Thoracic aorta (tissue), 2 donors: Measurements from ENCODE around the gene TOM1L1. TPM values are rescaled to one million over a fixed set of nuclear protein-coding genes. Genes with fewer than 3 reads are reported as not detected.

Source experiments
- ATAC-seq: fragments of 150-250 bp; one replicate; pipeline ENCODE4 v1.8.0; 2017; ENCODE audit warnings: low read depth; ENCODE audit not compliant: insufficient number of reproducible peaks, low FRiP score
- DNase-seq: peaks from one replicate; pipeline ENCODE4 v3.0.0-alpha.2; 2020; ENCODE audit warnings: low spot score
- H3K27ac ChIP-seq, 2 donors: fragments of 200-600 bp; sonication (generic); 1 replicate in 1 of 2; 2 replicates in 1 of 2; pipeline ENCODE4 v1.5.1; 2016; ENCODE audit warnings: mild to moderate bottlenecking in 2 of 2, moderate library complexity in 2 of 2
- H3K27me3 ChIP-seq: fragments of 200-600 bp; sonication (generic); replicated peaks from 2 replicates; pipeline ENCODE4 v1.6.0; 2016; ENCODE audit warnings: mild to moderate bottlenecking; ENCODE audit not compliant: insufficient read depth
- H3K36me3 ChIP-seq: fragments of 200-600 bp; sonication (generic); one replicate; pipeline ENCODE4 v1.5.1; 2016
- H3K4me1 ChIP-seq, 2 donors: fragments of 200-600 bp; sonication (generic); 1 replicate in 1 of 2; 2 replicates in 1 of 2; pipeline versions ENCODE4 v1.5.1 to v1.6.0; 2016; ENCODE audit warnings: low read depth in 2 of 2, mild to moderate bottlenecking in 1 of 2; ENCODE audit not compliant: control insufficient read depth in 1 of 2
- H3K4me3 ChIP-seq: fragments of 200-600 bp; sonication (generic); 2 replicates; pipeline ENCODE4 v1.5.1; 2016; ENCODE audit warnings: mild to moderate bottlenecking
- H3K9me3 ChIP-seq: fragments of 200-600 bp; sonication (generic); 2 replicates; pipeline ENCODE4 v1.5.1; 2016
- total RNA-seq, 2 donors: library from RNA; depleted of rRNA; stranded (reverse); fragments of >200 nt; gene quantifications; one replicate each; pipeline versions ENCODE4 v1.1.0 to v1.2.3, GENCODE V29; 2016
- TF ChIP-seq, protein P1 (sequence below): fragments of 200-600 bp; sonication (generic); IDR thresholded peaks from one replicate; pipeline ENCODE4 v1.5.1; 2019; ENCODE audit warnings: antibody characterized with exemption

Gene TOM1L1
- total RNA-seq, 2 donors from 2014 or later, result 42.9 to 62.3 TPM

DNA sequence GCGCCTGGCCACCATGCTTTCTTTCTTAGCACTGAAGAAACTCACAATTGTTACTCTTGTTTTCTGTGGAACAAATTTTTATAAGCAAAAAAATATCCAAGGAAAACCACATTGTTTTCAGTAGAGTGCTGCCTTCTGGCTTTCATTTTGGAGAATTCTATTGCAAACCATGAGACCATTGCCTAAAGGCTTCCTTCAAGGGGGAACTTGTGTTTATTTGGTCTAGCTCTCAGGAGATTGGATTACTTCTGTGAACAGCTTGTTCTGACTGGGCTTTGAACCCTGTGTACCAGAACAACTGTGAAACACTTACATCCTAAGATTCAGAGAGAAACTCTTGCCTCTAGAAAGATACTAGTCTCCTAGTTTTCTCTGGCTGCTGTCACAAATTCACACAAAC is 32.1 kb downstream of the TOM1L1 start:
- H3K9me3 ChIP-seq, result no peaks in the 10 kb centered on the region
- H3K36me3 ChIP-seq, result peaks cover 38% of the 10 kb centered on the region
- H3K27ac ChIP-seq, result no peak overlapping the region
- H3K4me1 ChIP-seq, result no peaks in the 10 kb centered on the region
- DNase-seq (no peak), ATAC-seq (no peak)
- H3K27me3 ChIP-seq, result no peaks in the 10 kb centered on the region
- no peak overlapping the region for H3K4me3 ChIP-seq
- TF ChIP-seq, protein P1, sequence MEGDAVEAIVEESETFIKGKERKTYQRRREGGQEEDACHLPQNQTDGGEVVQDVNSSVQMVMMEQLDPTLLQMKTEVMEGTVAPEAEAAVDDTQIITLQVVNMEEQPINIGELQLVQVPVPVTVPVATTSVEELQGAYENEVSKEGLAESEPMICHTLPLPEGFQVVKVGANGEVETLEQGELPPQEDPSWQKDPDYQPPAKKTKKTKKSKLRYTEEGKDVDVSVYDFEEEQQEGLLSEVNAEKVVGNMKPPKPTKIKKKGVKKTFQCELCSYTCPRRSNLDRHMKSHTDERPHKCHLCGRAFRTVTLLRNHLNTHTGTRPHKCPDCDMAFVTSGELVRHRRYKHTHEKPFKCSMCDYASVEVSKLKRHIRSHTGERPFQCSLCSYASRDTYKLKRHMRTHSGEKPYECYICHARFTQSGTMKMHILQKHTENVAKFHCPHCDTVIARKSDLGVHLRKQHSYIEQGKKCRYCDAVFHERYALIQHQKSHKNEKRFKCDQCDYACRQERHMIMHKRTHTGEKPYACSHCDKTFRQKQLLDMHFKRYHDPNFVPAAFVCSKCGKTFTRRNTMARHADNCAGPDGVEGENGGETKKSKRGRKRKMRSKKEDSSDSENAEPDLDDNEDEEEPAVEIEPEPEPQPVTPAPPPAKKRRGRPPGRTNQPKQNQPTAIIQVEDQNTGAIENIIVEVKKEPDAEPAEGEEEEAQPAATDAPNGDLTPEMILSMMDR, result no peak

DNA sequence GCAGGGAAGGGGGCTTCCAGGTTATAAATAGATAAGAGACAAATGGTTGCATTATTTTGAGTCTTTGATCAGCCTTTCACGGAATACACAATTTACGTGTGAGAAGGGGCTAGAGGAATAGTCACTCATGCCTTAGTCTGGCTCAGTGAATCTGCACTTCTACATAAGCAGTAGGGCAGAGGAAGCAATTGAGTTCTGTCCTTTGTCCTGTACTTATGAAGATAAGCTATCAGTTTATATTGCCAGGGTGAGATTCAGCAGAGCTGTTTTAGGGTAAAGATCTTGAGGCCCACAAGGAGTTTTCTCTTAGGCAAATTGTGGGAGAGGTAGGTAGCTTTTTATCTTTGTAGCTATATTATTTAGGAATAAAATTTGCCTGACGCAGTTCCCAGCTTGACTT is 33.3 kb downstream of the TOM1L1 start:
- peaks cover 42% of the 10 kb centered on the region for H3K36me3 ChIP-seq
- ATAC-seq, result no peak
- TF ChIP-seq, protein P1, result no peak

DNA sequence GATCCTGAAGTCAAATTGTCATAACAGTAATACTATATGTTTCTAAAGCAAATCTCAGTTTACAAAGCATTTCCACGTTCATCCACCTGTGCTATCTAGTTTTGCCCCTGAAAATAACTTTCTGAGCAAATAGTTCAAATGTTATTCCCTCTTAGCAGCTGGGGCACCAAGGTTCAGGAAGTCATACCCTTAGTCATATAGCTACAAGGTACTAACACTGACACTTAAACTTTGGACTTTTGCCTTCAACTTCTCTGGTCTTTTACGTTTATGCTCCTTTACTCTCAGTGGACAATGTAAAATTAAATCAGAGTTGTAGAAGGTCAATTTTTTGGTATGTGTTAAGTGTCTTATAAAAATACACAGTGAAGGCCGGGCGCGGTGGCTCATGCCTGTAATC is 34.8 kb downstream of the TOM1L1 start:
- Histone ChIP-seq H3K27me3 (no peaks in the 10 kb centered on the region), H3K4me3 (no peak overlapping the region), H3K4me1 (no peaks in the 10 kb centered on the region), H3K27ac (no peak overlapping the region), H3K36me3 (peaks cover 51% of the 10 kb centered on the region), H3K9me3 (no peaks in the 10 kb centered on the region)
- TF ChIP-seq, protein P1, result no peak
- no peak for DNase-seq
- no peak for ATAC-seq

More for the DNA sequence above, 33.3 kb downstream of the TOM1L1 start:
- Histone ChIP-seq H3K4me3 (no peak overlapping the region), H3K9me3 (no peaks in the 10 kb centered on the region), H3K27ac (no peak overlapping the region), H3K4me1 (no peaks in the 10 kb centered on the region), H3K27me3 (no peaks in the 10 kb centered on the region)
- DNase-seq, result no peak

DNA sequence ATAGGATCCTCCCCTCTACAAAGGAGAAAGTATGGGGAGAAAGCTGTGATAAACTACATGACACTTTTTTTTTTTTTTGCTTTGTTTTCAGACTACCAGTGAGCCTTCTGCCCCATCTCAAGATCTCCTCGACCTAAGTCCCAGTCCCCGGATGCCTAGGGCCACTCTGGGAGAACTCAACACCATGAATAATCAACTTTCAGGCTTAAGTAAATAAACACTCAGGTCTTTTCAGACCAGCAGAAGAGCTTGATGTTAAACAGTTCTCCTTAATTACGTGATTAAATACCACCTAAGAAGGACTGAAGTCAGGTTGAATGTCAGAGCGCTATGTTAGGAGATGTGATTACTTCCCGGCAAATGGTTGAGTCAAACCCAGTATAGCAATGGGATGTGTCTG is 36.4 kb downstream of the TOM1L1 start:
- Histone ChIP-seq H3K36me3 (peaks cover 47% of the 10 kb centered on the region), H3K27me3 (no peaks in the 10 kb centered on the region), H3K9me3 (no peaks in the 10 kb centered on the region), H3K4me3 (no peak overlapping the region), H3K27ac (no peak overlapping the region), H3K4me1 (no peaks in the 10 kb centered on the region)
- no peak for DNase-seq
- no peak for ATAC-seq
- TF ChIP-seq, protein P1, result no peak

DNA sequence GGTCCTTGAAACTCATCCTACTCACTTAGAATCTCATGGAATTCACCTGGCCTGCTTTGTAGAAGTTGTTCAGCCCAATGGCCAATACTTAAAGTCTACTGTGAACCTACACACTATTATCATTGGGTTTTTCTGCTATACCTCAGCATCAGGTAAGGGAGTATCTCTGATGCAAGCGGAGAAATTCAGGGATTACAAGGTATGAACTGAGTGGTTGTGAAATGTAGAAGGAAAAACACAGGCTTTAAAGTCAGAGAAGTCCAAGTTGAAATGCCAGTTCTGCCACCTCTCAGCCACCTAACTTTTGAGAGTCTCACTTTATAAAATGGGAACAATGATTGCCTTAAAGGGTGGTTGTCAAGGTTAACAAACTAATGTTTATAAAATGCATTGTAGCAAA is 36.8 kb downstream of the TOM1L1 start:
- no peak for DNase-seq
- Histone ChIP-seq H3K4me3 (no peak overlapping the region), H3K36me3 (peaks cover 47% of the 10 kb centered on the region), H3K4me1 (no peaks in the 10 kb centered on the region), H3K9me3 (no peaks in the 10 kb centered on the region), H3K27ac (no peak overlapping the region), H3K27me3 (no peaks in the 10 kb centered on the region)
- TF ChIP-seq, protein P1, result no peak
- no peak for ATAC-seq
